ENCODE measurements around the gene SFMBT2.

- TF ChIP-seq CTCF (IDR thresholded peaks at IDR 0.05) (no peak), POLR2A (IDR thresholded peaks at IDR 0.05) (no peak)
These were observed 98.4 kb downstream of the SFMBT2 start for GRCh38 chr10:7312488-7312857.

Measured in prostate gland (tissue), 2 donors.